Testis (tissue), 3 donors: ENCODE measurements around the gene NEURL1. TPM values are rescaled to one million over a fixed set of nuclear protein-coding genes. Genes with fewer than 3 reads are reported as not detected.
A peak's percentile ranks its signal among the peaks of the same experiment; 100 is the strongest.

Source experiments
- DNase-seq: peaks from one replicate; pipeline ENCODE4 v3.0.0-alpha.2; 2019
- H3K27ac ChIP-seq, 2 donors: fragments of 200-600 bp; sonication (generic); one replicate each; pipeline ENCODE4 v1.5.1; 2019
- H3K27me3 ChIP-seq: fragments of 200-600 bp; sonication (generic); one replicate; pipeline ENCODE4 v1.5.1; 2019
- H3K36me3 ChIP-seq: fragments of 200-600 bp; sonication (generic); one replicate; pipeline ENCODE4 v1.5.1; 2017; ENCODE audit warnings: low read depth; ENCODE audit errors: missing control alignments
- H3K4me1 ChIP-seq: fragments of 200-600 bp; sonication (generic); one replicate; pipeline ENCODE4 v1.5.1; 2019
- H3K4me3 ChIP-seq, 2 donors: fragments of 200-600 bp; sonication (generic); one replicate each; pipeline ENCODE4 v1.5.1; 2017 to 2019
- H3K9me3 ChIP-seq: fragments of 200-600 bp; sonication (generic); one replicate; pipeline ENCODE4 v1.5.1; 2017
- POLR2A ChIP-seq: fragments of 450-650 bp; IDR thresholded peaks from one replicate; pipeline ENCODE4 v1.6.1; 2017; ENCODE audit warnings: antibody characterized with exemption, mild to moderate bottlenecking, moderate library complexity
- WGBS, 2 donors: methylation state at CpG; one replicate each; pipeline ENCODE4 v1.1.5; 2018; 5-methylcytosine and 5-hydroxymethylcytosine counted together
- intact Hi-C: fragments of 100-400 bp; cut with DNase I; formaldehyde crosslinking; loops from one replicate; pipeline ENCODE4 v1.15.1; 2023; ENCODE audit warnings: low total_unique reads
- polyA plus RNA-seq: library from polyadenylated mRNA; stranded (reverse); fragments of 350-450 nt; fragmentation: Illumina TruSeq; extraction: RNeasy Lipid Tissue Mini Kit (QIAGEN cat#74804); gene quantifications from one replicate; pipeline ENCODE4 v1.2.3, GENCODE V29; 2014; ENCODE audit warnings: low read depth, low replicate concordance; ENCODE audit not compliant: insufficient read depth
- total RNA-seq, 2 donors: library from RNA; depleted of rRNA; stranded (reverse); fragments of >200 nt; gene quantifications; one replicate each; pipeline ENCODE4 v1.2.3, GENCODE V29; 2016
- TF ChIP-seq, protein P1 (sequence below), 3 experiments: fragments of 450-650 bp in 2 of 3; fragments of 200-600 bp in 1 of 3; sonication (generic) in 1 of 3; IDR thresholded peaks; one replicate each; pipeline ENCODE4 v1.5.1; 2016 to 2019; ENCODE audit warnings: antibody characterized with exemption in 3 of 3, mild to moderate bottlenecking in 2 of 3, moderate library complexity in 1 of 3

The NEURL1 gene
- total and polyA plus RNA-seq, 3 donors from 2014 or later, result 17.8 to 21.9 (median 19.8) TPM

DNA sequence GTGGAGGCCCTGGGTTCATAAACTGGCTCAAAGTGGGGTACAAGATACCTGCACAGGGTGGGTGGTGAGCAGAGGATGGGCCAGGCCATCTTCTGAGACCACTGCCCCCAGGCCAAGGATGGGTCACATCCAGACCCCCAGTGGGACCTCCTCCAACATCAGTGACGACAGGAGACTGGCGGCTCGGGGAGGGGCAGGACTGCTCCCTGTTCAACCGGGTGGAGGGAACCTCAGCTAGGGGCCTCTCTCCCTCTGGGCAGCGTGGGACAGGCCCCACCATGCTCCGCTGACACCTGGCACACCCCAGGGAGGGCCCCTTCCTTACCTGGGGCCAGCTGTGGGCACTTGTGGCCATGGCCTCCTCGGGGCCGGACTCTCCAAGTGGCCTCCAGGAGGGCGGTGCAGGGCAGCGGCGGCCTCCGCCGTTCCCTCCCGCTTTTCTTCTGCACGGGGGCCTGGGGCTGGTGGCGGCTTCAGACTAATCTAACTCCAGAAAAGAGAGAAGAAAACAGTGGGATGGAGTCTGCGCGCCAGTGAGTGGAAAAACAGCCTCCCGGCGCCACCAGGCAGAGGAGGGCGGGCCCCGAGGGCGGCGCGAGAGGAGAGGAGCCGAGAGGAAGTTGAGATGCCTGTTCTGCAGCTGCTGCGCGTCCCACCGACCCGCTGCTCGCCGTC is 41.5 kb upstream of the NEURL1 start, which contains the start of gene CALHM2:
Gene CALHM2, minus strand, starts transcription at position 540 of the 675 bp plus-strand sequence. CDS start 2,429 bp downstream, outside the sequence.
- 0 to 1% methylated on average over 17 to 29 of the region's 32 CpGs for WGBS, 2 donors
- DNase-seq, result peak; percentile 79
- Histone ChIP-seq H3K36me3 (no peaks in the 10 kb centered on the region), H3K27me3 (no peaks in the 10 kb centered on the region), H3K9me3 (no peaks in the 10 kb centered on the region), H3K4me1 (peaks cover 44% of the 10 kb centered on the region), H3K27ac (peak within 1 kb of the TSS; percentile 84 to 90), H3K4me3 (peak within 1 kb of the TSS; percentile 66 to 80)
- intact Hi-C loops, result no loop called here
- TF ChIP-seq, protein P1, sequence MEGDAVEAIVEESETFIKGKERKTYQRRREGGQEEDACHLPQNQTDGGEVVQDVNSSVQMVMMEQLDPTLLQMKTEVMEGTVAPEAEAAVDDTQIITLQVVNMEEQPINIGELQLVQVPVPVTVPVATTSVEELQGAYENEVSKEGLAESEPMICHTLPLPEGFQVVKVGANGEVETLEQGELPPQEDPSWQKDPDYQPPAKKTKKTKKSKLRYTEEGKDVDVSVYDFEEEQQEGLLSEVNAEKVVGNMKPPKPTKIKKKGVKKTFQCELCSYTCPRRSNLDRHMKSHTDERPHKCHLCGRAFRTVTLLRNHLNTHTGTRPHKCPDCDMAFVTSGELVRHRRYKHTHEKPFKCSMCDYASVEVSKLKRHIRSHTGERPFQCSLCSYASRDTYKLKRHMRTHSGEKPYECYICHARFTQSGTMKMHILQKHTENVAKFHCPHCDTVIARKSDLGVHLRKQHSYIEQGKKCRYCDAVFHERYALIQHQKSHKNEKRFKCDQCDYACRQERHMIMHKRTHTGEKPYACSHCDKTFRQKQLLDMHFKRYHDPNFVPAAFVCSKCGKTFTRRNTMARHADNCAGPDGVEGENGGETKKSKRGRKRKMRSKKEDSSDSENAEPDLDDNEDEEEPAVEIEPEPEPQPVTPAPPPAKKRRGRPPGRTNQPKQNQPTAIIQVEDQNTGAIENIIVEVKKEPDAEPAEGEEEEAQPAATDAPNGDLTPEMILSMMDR (IDR thresholded peaks at IDR 0.05), result no peak
- TF ChIP-seq POLR2A, result no peak

- Histone ChIP-seq H3K36me3 (no peaks in the 10 kb centered on the region), H3K27me3 (no peaks in the 10 kb centered on the region), H3K27ac (peak overlapping the region; percentile 84 to 90), H3K4me3 (peak overlapping the region; percentile 66 to 80), H3K4me1 (peaks cover 37% of the 10 kb centered on the region), H3K9me3 (no peaks in the 10 kb centered on the region)
- 19 to 20% methylated on average over 19 to 22 of the region's 27 CpGs for WGBS, 2 donors
- intact Hi-C loops, result no loop called here
- TF ChIP-seq, protein P1 (IDR thresholded peaks at IDR 0.05), result no peak
- no peak for TF ChIP-seq POLR2A
- no peak for DNase-seq
These were observed 40.8 kb upstream of the NEURL1 start for GRCh38 chr10:103452506-103453230.

DNA sequence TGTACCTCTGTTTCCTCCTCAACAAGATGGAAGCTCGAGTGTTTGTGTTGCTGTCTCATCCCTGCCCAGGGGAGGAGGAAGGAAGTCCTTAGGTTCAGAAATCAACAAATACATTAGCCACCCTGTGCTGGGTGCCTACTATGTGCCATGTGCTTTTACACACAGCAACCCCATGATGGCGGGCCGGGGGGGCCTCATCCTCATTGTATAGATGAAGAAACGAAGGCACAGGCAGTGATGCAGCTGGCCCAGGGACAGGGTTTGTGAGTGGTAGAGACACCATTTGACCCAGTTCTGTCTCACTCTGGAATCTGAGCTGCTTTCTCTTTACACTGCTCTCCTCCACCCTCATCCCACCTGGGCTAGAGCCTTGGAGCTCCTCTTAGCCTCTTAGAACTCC is 39.5 kb upstream of the NEURL1 start:
- no peak overlapping the region for H3K27ac ChIP-seq
- H3K27me3 ChIP-seq, result no peaks in the 10 kb centered on the region
- H3K4me3 ChIP-seq, result no peak overlapping the region
- no peaks in the 10 kb centered on the region for H3K36me3 ChIP-seq
- intact Hi-C loops, result no loop called here
- H3K9me3 ChIP-seq, result no peaks in the 10 kb centered on the region
- DNase-seq, result no peak
- TF ChIP-seq POLR2A, result no peak
- TF ChIP-seq, protein P1 (IDR thresholded peaks at IDR 0.05), result no peak
- H3K4me1 ChIP-seq, result peaks cover 24% of the 10 kb centered on the region
- WGBS, 2 donors, result 88 to 92% methylated on average over 1 to 4 of the region's 4 CpGs

- WGBS, 2 donors, result 85 to 95% methylated on average over 11 to 24 of the region's 25 CpGs
- no peak for TF ChIP-seq POLR2A
- TF ChIP-seq, protein P1 (IDR thresholded peaks at IDR 0.05), result no peak
- H3K4me3 ChIP-seq, result no peak overlapping the region
- DNase-seq, result no peak
- intact Hi-C loops, result no loop called here
- no peak overlapping the region for H3K27ac ChIP-seq
- H3K27me3 ChIP-seq, result no peaks in the 10 kb centered on the region
- H3K4me1 ChIP-seq, result peaks cover 12% of the 10 kb centered on the region
- no peaks in the 10 kb centered on the region for H3K9me3 ChIP-seq
- no peaks in the 10 kb centered on the region for H3K36me3 ChIP-seq
These were observed 38.3 kb upstream of the NEURL1 start for GRCh38 chr10:103455235-103455634.
